WTC11 (cell line): ENCODE data around the gene CYB5B.

Experiments used
- ESRRA ChIP-seq: sonication (generic); formaldehyde crosslinking; IDR thresholded peaks from 2 replicates; pipeline ENCODE4 v1.8.1; 2022; ENCODE audit warnings: mild to moderate bottlenecking, missing genetic modification reagents, borderline replicate concordance
- FOXP1 ChIP-seq: sonication (generic); formaldehyde crosslinking; IDR thresholded peaks from 2 replicates; pipeline ENCODE4 v1.8.0; 2022; ENCODE audit warnings: missing genetic modification reagents, mild to moderate bottlenecking, moderate library complexity, borderline replicate concordance
- GRHL2 ChIP-seq: fragments of 250-450 bp; sonication (Bioruptor Pico); IDR thresholded peaks from 2 replicates; pipeline ENCODE4 v1.8.0; 2022; ENCODE audit warnings: mild to moderate bottlenecking, moderate library complexity; ENCODE audit not compliant: insufficient replicate concordance, severe bottlenecking
- RELA ChIP-seq: sonication (generic); formaldehyde crosslinking; IDR thresholded peaks from 2 replicates; pipeline ENCODE4 v1.8.1; 2022; ENCODE audit warnings: missing genetic modification reagents, mild to moderate bottlenecking, borderline replicate concordance
- TEAD1 ChIP-seq: sonication (generic); formaldehyde crosslinking; IDR thresholded peaks from 2 replicates; pipeline ENCODE4 v1.8.0; 2022; ENCODE audit warnings: mild to moderate bottlenecking, missing genetic modification reagents
- TEAD4 ChIP-seq: sonication (generic); formaldehyde crosslinking; IDR thresholded peaks from 2 replicates; pipeline ENCODE4 v1.8.0; 2022; ENCODE audit warnings: mild to moderate bottlenecking, missing genetic modification reagents
- ZNF121 ChIP-seq: sonication (generic); formaldehyde crosslinking; IDR thresholded peaks from 2 replicates; pipeline ENCODE4 v1.8.0; 2023; ENCODE audit warnings: missing genetic modification reagents
- ZNF138 ChIP-seq: sonication (generic); formaldehyde crosslinking; conservative IDR thresholded peaks from 2 replicates; pipeline ENCODE4 v1.8.1; 2022; ENCODE audit warnings: mild to moderate bottlenecking, moderate library complexity, missing genetic modification reagents
- TF ChIP-seq, protein P1 (sequence below): fragments of 200-600 bp; IDR thresholded peaks from 2 replicates; pipeline ENCODE4 v1.8.0; 2022; ENCODE audit warnings: antibody characterized with exemption
- TF ChIP-seq, protein P2 (sequence below): sonication (generic); formaldehyde crosslinking; IDR thresholded peaks from 2 replicates; pipeline ENCODE4 v1.8.1; 2023; ENCODE audit warnings: mild to moderate bottlenecking, missing genetic modification reagents, moderate library complexity
- TF ChIP-seq, protein P3 (sequence below): sonication (generic); formaldehyde crosslinking; IDR thresholded peaks from 2 replicates; pipeline ENCODE4 v1.8.1; 2023; ENCODE audit warnings: mild to moderate bottlenecking, missing genetic modification reagents, moderate library complexity
- TF ChIP-seq, protein P4 (sequence below): sonication (generic); formaldehyde crosslinking; IDR thresholded peaks from 2 replicates; pipeline ENCODE4 v1.8.1; 2023; ENCODE audit warnings: mild to moderate bottlenecking, missing genetic modification reagents
- TF ChIP-seq, protein P5 (sequence below): sonication (generic); formaldehyde crosslinking; IDR thresholded peaks from 2 replicates; pipeline ENCODE4 v1.8.1; 2022; ENCODE audit warnings: low read depth, missing genetic modification reagents, borderline replicate concordance

DNA sequence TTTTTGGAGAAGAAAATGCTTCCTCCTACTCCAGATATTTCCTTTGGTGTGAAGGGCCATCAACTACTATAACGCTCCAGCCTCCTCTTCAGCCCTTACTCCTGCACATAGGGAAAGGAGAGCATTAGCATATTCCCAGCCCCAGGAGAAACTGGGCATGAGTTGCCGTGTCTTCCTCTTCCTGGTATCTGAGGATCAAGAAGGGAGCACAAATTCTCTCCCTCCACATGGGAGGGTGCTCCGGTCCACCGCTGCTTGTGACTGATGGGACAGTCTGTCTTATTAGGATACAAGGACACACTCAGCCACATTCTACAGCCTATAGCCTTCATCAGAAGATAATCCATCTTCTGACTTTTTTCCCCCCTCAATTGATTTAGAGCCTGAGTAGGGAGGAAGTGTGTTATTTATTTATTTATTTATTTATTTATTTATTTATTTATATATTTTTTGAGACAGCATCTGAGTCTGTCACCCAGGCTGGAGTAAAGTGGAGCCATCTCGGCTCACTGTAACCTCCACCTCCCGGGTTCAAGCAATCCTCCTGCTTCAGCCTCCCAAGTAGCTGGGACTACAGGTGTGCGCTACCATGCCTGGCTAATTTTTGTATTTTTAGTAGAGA is 16.6 kb upstream of the CYB5B start:
- TF ChIP-seq, protein P1, sequence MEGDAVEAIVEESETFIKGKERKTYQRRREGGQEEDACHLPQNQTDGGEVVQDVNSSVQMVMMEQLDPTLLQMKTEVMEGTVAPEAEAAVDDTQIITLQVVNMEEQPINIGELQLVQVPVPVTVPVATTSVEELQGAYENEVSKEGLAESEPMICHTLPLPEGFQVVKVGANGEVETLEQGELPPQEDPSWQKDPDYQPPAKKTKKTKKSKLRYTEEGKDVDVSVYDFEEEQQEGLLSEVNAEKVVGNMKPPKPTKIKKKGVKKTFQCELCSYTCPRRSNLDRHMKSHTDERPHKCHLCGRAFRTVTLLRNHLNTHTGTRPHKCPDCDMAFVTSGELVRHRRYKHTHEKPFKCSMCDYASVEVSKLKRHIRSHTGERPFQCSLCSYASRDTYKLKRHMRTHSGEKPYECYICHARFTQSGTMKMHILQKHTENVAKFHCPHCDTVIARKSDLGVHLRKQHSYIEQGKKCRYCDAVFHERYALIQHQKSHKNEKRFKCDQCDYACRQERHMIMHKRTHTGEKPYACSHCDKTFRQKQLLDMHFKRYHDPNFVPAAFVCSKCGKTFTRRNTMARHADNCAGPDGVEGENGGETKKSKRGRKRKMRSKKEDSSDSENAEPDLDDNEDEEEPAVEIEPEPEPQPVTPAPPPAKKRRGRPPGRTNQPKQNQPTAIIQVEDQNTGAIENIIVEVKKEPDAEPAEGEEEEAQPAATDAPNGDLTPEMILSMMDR: no peak
- TF ChIP-seq TEAD4 (CRISPR knock-in tag) (no peak), ESRRA (CRISPR knock-in tag) (no peak), GRHL2 (CRISPR knock-in tag) (no peak), TEAD1 (CRISPR knock-in tag) (no peak), FOXP1 (CRISPR knock-in tag) (no peak), RELA (CRISPR knock-in tag) (no peak), ZNF121 (no peak), ZNF138 (CRISPR knock-in tag) (no peak)
- TF ChIP-seq, protein P2, sequence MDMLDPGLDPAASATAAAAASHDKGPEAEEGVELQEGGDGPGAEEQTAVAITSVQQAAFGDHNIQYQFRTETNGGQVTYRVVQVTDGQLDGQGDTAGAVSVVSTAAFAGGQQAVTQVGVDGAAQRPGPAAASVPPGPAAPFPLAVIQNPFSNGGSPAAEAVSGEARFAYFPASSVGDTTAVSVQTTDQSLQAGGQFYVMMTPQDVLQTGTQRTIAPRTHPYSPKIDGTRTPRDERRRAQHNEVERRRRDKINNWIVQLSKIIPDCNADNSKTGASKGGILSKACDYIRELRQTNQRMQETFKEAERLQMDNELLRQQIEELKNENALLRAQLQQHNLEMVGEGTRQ (CRISPR knock-in tag): no peak
- TF ChIP-seq, protein P3, sequence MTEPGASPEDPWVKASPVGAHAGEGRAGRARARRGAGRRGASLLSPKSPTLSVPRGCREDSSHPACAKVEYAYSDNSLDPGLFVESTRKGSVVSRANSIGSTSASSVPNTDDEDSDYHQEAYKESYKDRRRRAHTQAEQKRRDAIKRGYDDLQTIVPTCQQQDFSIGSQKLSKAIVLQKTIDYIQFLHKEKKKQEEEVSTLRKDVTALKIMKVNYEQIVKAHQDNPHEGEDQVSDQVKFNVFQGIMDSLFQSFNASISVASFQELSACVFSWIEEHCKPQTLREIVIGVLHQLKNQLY (CRISPR knock-in tag): no peak
- TF ChIP-seq, protein P4, sequence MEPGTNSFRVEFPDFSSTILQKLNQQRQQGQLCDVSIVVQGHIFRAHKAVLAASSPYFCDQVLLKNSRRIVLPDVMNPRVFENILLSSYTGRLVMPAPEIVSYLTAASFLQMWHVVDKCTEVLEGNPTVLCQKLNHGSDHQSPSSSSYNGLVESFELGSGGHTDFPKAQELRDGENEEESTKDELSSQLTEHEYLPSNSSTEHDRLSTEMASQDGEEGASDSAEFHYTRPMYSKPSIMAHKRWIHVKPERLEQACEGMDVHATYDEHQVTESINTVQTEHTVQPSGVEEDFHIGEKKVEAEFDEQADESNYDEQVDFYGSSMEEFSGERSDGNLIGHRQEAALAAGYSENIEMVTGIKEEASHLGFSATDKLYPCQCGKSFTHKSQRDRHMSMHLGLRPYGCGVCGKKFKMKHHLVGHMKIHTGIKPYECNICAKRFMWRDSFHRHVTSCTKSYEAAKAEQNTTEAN (CRISPR knock-in tag): no peak
- TF ChIP-seq, protein P5, sequence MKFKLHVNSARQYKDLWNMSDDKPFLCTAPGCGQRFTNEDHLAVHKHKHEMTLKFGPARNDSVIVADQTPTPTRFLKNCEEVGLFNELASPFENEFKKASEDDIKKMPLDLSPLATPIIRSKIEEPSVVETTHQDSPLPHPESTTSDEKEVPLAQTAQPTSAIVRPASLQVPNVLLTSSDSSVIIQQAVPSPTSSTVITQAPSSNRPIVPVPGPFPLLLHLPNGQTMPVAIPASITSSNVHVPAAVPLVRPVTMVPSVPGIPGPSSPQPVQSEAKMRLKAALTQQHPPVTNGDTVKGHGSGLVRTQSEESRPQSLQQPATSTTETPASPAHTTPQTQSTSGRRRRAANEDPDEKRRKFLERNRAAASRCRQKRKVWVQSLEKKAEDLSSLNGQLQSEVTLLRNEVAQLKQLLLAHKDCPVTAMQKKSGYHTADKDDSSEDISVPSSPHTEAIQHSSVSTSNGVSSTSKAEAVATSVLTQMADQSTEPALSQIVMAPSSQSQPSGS (CRISPR knock-in tag): no peak
